Liver (tissue), 3 donors: Measurements from ENCODE around the gene DAG1.

Experiments used
- CTCF ChIP-seq: fragments of 150-350 bp; IDR thresholded peaks from 2 replicates; pipeline ENCODE4 v1.5.1; 2017; ENCODE audit warnings: improper control_type of control experiment, low read depth, low read length; ENCODE audit not compliant: missing input control
- EGR1 ChIP-seq, 2 donors: IDR thresholded peaks; 2 replicates each; pipeline ENCODE4 v1.6.1; 2016 to 2018; ENCODE audit warnings: antibody characterized with exemption in 2 of 2, low read depth in 2 of 2
- HNF4A ChIP-seq, 2 donors: conservative IDR thresholded peaks; 2 replicates each; pipeline ENCODE4 v1.6.1; 2016; ENCODE audit warnings: antibody characterized with exemption in 2 of 2, mild to moderate bottlenecking in 2 of 2
- MAX ChIP-seq: IDR thresholded peaks from 2 replicates; pipeline ENCODE4 v1.6.1; 2016; ENCODE audit warnings: antibody characterized with exemption
- REST ChIP-seq: IDR thresholded peaks from 2 replicates; pipeline ENCODE4 v1.6.1; 2016; ENCODE audit warnings: antibody characterized with exemption, mild to moderate bottlenecking
- RXRA ChIP-seq, 2 donors: IDR thresholded peaks; 2 replicates each; pipeline ENCODE4 v1.6.1; 2017 to 2018; ENCODE audit warnings: antibody characterized with exemption in 2 of 2, mild to moderate bottlenecking in 1 of 2
- donor health status: healthy.
- donor health status: healthy.

- TF ChIP-seq CTCF (no peak), EGR1 (IDR thresholded peaks at IDR 0.05; ENCODE audit: low read depth in 2 of 2) (no peak), HNF4A (conservative IDR thresholded peaks at IDR 0.05) (peak; percentile 67 to 71), MAX (no peak), REST (no peak), RXRA (IDR thresholded peaks at IDR 0.05) (no peak)
Measured at GRCh38 chr3:49570028-49570654, 100.1 kb downstream of the DAG1 start.
